KMS-11 (cell line): ENCODE measurements around the gene CPB2.

Source experiments
- H2AFZ ChIP-seq: fragments of 200-600 bp; sonication (generic); 2 replicates; pipeline ENCODE4 v1.6.1; 2016; ENCODE audit warnings: antibody characterized with exemption, mixed run types, low read depth
- H3K27ac ChIP-seq: fragments of 200-600 bp; sonication (generic); 2 replicates; pipeline ENCODE4 v1.6.1; 2016; ENCODE audit warnings: mild to moderate bottlenecking, mixed run types
- H3K27me3 ChIP-seq: fragments of 200-600 bp; sonication (generic); 2 replicates; pipeline ENCODE4 v1.6.1; 2017; ENCODE audit warnings: mild to moderate bottlenecking, low read depth, mixed run types, moderate library complexity; ENCODE audit not compliant: insufficient read depth
- H3K36me3 ChIP-seq: fragments of 200-600 bp; sonication (generic); 2 replicates; pipeline ENCODE4 v1.6.1; 2017; ENCODE audit warnings: mild to moderate bottlenecking, mixed run types; ENCODE audit not compliant: insufficient read depth
- H3K4me1 ChIP-seq: fragments of 200-600 bp; sonication (generic); 2 replicates; pipeline ENCODE4 v1.6.1; 2016; ENCODE audit warnings: mild to moderate bottlenecking, low read depth, mixed run types; ENCODE audit not compliant: poor library complexity, severe bottlenecking
- H3K4me2 ChIP-seq: fragments of 200-600 bp; sonication (generic); 2 replicates; pipeline ENCODE4 v1.7.0; 2016; ENCODE audit warnings: mild to moderate bottlenecking, mixed run types
- H3K4me3 ChIP-seq: fragments of 200-600 bp; sonication (generic); IDR thresholded peaks from 2 replicates; pipeline ENCODE4 v1.6.1; 2017; ENCODE audit warnings: low read depth, low read length, mixed read lengths; ENCODE audit not compliant: insufficient read depth
- H3K79me2 ChIP-seq: fragments of 200-600 bp; sonication (generic); 2 replicates; pipeline ENCODE4 v1.6.1; 2016; ENCODE audit warnings: low read depth, mixed run types; ENCODE audit not compliant: insufficient read depth
- H3K9ac ChIP-seq: fragments of 200-600 bp; sonication (generic); 2 replicates; pipeline ENCODE4 v1.6.1; 2016; ENCODE audit warnings: mild to moderate bottlenecking, mixed run types
- H4K20me1 ChIP-seq: fragments of 200-600 bp; sonication (generic); 2 replicates; pipeline ENCODE4 v1.6.1; 2016; ENCODE audit warnings: mild to moderate bottlenecking, mixed run types; ENCODE audit not compliant: insufficient read depth
- TF ChIP-seq, protein P1 (sequence below): fragments of 200-600 bp; sonication (generic); conservative IDR thresholded peaks from 2 replicates; pipeline ENCODE4 v1.6.1; 2017; ENCODE audit warnings: low read depth, mild to moderate bottlenecking, antibody characterized with exemption, low read length, moderate library complexity, mixed read lengths

Gene CPB2

DNA sequence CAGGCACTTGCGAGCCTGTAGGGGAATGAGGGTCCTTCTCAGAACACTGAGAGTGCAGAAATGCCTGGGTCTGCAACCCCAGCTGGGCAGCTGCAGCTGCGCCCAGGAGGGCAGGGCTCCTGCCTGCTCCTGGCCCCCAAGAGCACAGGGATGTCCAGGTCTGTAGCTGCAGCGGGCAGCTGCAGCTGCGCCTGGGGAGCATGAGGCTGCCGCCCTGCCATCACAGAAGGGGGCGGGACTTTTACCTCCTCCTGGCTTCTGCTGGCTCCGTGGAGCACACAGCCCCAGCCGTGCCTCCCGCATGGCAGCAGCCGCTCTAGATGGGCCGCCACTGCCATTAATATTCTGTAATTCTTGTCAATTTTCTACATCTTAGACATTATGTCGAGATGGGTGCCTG, 17.8 kb downstream of the CPB2 start:
- TF ChIP-seq, protein P1, sequence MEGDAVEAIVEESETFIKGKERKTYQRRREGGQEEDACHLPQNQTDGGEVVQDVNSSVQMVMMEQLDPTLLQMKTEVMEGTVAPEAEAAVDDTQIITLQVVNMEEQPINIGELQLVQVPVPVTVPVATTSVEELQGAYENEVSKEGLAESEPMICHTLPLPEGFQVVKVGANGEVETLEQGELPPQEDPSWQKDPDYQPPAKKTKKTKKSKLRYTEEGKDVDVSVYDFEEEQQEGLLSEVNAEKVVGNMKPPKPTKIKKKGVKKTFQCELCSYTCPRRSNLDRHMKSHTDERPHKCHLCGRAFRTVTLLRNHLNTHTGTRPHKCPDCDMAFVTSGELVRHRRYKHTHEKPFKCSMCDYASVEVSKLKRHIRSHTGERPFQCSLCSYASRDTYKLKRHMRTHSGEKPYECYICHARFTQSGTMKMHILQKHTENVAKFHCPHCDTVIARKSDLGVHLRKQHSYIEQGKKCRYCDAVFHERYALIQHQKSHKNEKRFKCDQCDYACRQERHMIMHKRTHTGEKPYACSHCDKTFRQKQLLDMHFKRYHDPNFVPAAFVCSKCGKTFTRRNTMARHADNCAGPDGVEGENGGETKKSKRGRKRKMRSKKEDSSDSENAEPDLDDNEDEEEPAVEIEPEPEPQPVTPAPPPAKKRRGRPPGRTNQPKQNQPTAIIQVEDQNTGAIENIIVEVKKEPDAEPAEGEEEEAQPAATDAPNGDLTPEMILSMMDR: no peak
- Histone ChIP-seq H3K4me3 (no peak overlapping the region), H3K4me1 (no peaks in the 10 kb centered on the region), H4K20me1 (no peaks in the 10 kb centered on the region), H3K27ac (no peak overlapping the region), H3K9ac (no peak overlapping the region), H3K27me3 (no peaks in the 10 kb centered on the region), H3K36me3 (no peaks in the 10 kb centered on the region), H3K79me2 (no peaks in the 10 kb centered on the region), H2AFZ (no peak overlapping the region), H3K4me2 (no peak overlapping the region)

DNA sequence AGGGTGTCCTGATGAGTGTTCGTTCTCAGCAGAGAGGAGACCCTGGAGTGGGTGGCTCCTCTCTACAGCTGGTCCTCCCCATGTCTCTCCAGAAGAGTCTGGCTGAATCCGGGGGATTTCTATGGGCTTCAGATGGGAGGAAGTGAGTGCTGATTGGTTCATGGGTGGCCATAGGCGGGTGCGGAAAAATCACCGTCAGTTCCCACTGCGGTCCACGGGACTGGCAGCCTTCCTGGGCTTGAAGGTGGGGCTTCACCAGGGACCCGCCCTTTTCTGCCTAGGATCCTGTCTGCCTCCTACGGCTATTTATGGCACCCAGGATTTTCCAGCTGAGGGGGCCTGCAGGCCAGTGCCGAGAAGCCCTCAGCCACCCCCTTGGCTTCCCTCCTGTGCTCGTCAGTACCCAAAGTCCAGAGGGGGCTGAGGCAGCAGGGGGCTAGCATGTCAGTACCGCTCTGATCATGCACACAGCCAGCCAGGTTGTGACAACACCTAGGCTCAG, 18.4 kb downstream of the CPB2 start:
- Histone ChIP-seq H2AFZ (no peak overlapping the region), H3K4me2 (no peak overlapping the region), H3K27me3 (no peaks in the 10 kb centered on the region), H3K4me1 (no peaks in the 10 kb centered on the region), H3K36me3 (no peaks in the 10 kb centered on the region), H3K27ac (no peak overlapping the region), H4K20me1 (no peaks in the 10 kb centered on the region), H3K79me2 (no peaks in the 10 kb centered on the region), H3K4me3 (no peak overlapping the region), H3K9ac (no peak overlapping the region)
- TF ChIP-seq, protein P1: no peak

DNA sequence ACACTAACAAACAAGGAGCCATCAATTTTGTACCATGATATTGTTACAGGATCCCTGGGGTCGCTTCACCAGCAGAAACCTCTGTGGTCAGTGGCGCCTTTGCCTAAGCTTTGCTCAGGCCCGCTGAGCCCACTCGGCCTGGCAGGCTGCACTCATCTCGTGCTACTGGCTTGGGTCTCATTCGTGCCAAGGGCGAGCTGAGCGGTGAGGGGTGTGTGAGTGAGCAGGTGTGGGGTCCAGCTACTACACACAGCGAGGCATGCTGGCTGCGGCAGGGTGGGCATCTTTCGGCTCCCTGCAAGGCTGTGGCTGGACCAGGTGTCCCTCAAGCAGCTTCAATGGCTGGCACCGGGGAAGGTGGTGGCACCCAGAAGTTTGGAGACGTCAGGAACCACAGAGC, 19.1 kb downstream of the CPB2 start:
- H3K79me2 ChIP-seq: no peaks in the 10 kb centered on the region
- TF ChIP-seq, protein P1: no peak

DNA sequence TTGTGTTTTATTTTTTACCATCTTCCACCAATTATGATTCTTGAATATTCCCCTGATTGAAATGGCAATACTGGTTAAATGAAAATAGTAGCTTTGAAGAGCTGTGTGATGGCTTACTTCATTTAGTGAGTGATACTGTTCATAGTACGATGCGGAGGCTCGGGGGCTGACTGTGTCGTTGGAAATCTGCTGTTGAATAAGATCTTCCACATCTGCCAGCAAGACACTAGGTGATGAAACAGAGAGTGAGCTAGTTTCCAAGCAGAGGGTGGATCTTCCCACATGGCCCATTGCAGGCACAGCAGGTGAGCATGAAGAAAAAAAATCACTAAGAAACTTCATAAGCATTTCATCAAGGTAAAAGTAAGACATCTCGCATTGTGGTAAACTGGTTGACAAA, 22.5 kb downstream of the CPB2 start:
- Histone ChIP-seq H3K4me2 (no peak overlapping the region), H3K4me3 (no peak overlapping the region), H3K4me1 (peaks cover 5% of the 10 kb centered on the region), H3K79me2 (no peaks in the 10 kb centered on the region), H3K27ac (no peak overlapping the region), H2AFZ (no peak overlapping the region), H3K27me3 (no peaks in the 10 kb centered on the region), H3K9ac (no peak overlapping the region), H4K20me1 (no peaks in the 10 kb centered on the region), H3K36me3 (no peaks in the 10 kb centered on the region)
- TF ChIP-seq, protein P1: no peak

More for the DNA sequence above, 19.1 kb downstream of the CPB2 start:
- no peaks in the 10 kb centered on the region for H3K4me1 ChIP-seq
- H3K4me3 ChIP-seq: no peak overlapping the region
- H3K9ac ChIP-seq: no peak overlapping the region
- no peak overlapping the region for H2AFZ ChIP-seq
- no peaks in the 10 kb centered on the region for H3K36me3 ChIP-seq
- H3K4me2 ChIP-seq: no peak overlapping the region
- H3K27ac ChIP-seq: no peak overlapping the region
- H3K27me3 ChIP-seq: no peaks in the 10 kb centered on the region
- H4K20me1 ChIP-seq: no peaks in the 10 kb centered on the region

DNA sequence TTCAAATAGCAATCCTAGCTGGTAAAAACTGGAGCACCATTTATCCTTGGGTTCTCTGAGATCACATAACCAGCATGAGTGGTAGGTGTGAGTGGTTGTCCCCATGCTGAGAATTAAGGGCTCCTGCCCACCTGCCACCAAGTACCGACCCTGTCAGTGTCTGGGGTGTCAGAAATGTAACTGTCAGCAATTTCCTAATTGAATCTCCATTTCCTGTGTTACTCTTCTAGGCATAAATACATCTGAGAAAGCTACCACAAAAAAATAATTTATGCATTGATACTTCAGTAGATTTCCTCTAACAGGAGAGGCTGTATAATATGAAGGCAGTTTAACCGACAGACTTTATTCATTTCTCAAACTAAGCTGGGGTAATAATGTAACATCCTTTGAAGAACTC, 25.1 kb downstream of the CPB2 start:
- Histone ChIP-seq H3K4me2 (no peak overlapping the region), H3K4me1 (peaks cover 5% of the 10 kb centered on the region), H3K9ac (no peak overlapping the region), H3K4me3 (no peak overlapping the region), H3K79me2 (no peaks in the 10 kb centered on the region), H4K20me1 (no peaks in the 10 kb centered on the region), H3K36me3 (no peaks in the 10 kb centered on the region), H3K27ac (no peak overlapping the region), H3K27me3 (no peaks in the 10 kb centered on the region), H2AFZ (no peak overlapping the region)
- TF ChIP-seq, protein P1: no peak
